SK-N-SH (cell line): ENCODE results near the gene CHD5. TPM values are rescaled to one million over a fixed set of nuclear protein-coding genes. Genes with fewer than 3 reads are reported as not detected.

Experiments
- CTCF ChIA-PET: fragments of 300-600, 350-600 bp; formaldehyde crosslinking; extraction: SDS; loops from one replicate; lab custom pipeline; 2021; lab: Yijun Ruan, JAX
- POLR2A ChIA-PET: fragments of 350-600 bp; sonication (Branson Sonifier 250); formaldehyde crosslinking; extraction: SDS; loops from one replicate; lab custom pipeline; 2020; ENCODE audit warnings: antibody characterized with exemption, inconsistent platforms; lab: Yijun Ruan, JAX
- DNase-seq: peaks from one replicate; pipeline ENCODE4 v3.0.0; 2012
- H2AFZ ChIP-seq: fragments of 200-600 bp; sonication (generic); 2 replicates; pipeline ENCODE4 v1.8.1; 2016; ENCODE audit warnings: antibody characterized with exemption, mild to moderate bottlenecking, low read depth
- H3F3A ChIP-seq: fragments of 200-600 bp; sonication (generic); replicated peaks from 2 replicates; pipeline ENCODE3; 2016; ENCODE audit warnings: antibody characterized with exemption, mild to moderate bottlenecking; ENCODE audit not compliant: insufficient read depth
- H3K27ac ChIP-seq, 2 experiments: fragments of 200-500 bp in 1 of 2; fragments of 200-600 bp in 1 of 2; sonication (Bioruptor generic) in 1 of 2; sonication (generic), shearing (Covaris generic) in 1 of 2; 2 replicates each; pipeline versions ENCODE4 v1.5.1 to v1.6.1; 2014 to 2016; ENCODE audit warnings: low read depth in 2 of 2, inconsistent platforms in 1 of 2, low read length in 1 of 2, mild to moderate bottlenecking in 1 of 2, mixed read lengths in 1 of 2
- H3K27me3 ChIP-seq: fragments of 200-600 bp; sonication (generic), shearing (Covaris generic); 2 replicates; pipeline ENCODE4 v1.6.1; 2016; ENCODE audit warnings: mixed run types; ENCODE audit not compliant: insufficient read depth
- H3K36me3 ChIP-seq, 2 experiments: fragments of 200-500 bp in 1 of 2; fragments of 200-600 bp in 1 of 2; sonication (Bioruptor generic) in 1 of 2; sonication (generic) in 1 of 2; replicated peaks in 1 of 2; 2 replicates each; pipeline versions ENCODE3 to v1.5.1; 2014 to 2016; ENCODE audit warnings: low read length in 1 of 2, mild to moderate bottlenecking in 1 of 2; ENCODE audit not compliant: insufficient read depth in 2 of 2, control insufficient read depth in 1 of 2
- H3K4me1 ChIP-seq, 2 experiments: fragments of 200-500 bp in 1 of 2; fragments of 200-600 bp in 1 of 2; sonication (Bioruptor generic) in 1 of 2; sonication (generic), shearing (Covaris generic) in 1 of 2; 2 replicates each; pipeline versions ENCODE4 v1.5.1 to v1.6.1; 2014 to 2016; ENCODE audit warnings: low read depth in 1 of 2, low read length in 1 of 2, mixed run types in 1 of 2; ENCODE audit not compliant: insufficient read depth in 2 of 2, control insufficient read depth in 1 of 2
- H3K4me2 ChIP-seq: fragments of 200-600 bp; sonication (generic), shearing (Covaris generic); 2 replicates; pipeline ENCODE4 v1.6.1; 2017; ENCODE audit warnings: mixed run types
- H3K4me3 ChIP-seq, 2 experiments: fragments of 200-500 bp in 1 of 2; fragments of 200-600 bp in 1 of 2; sonication (Bioruptor generic) in 1 of 2; sonication (generic), shearing (Covaris generic) in 1 of 2; 2 replicates each; pipeline versions ENCODE4 v1.5.1 to v1.8.1; 2014 to 2016; ENCODE audit warnings: low read depth in 2 of 2, inconsistent platforms in 1 of 2, low read length in 1 of 2, mild to moderate bottlenecking in 1 of 2, mixed read lengths in 1 of 2, moderate library complexity in 1 of 2
- H3K79me2 ChIP-seq: fragments of 200-600 bp; sonication (generic); 2 replicates; pipeline ENCODE4 v1.8.1; 2017; ENCODE audit warnings: mild to moderate bottlenecking; ENCODE audit not compliant: insufficient read depth
- H3K9ac ChIP-seq: fragments of 200-600 bp; sonication (generic); 2 replicates; pipeline ENCODE4 v1.6.1; 2017; ENCODE audit warnings: mixed run types
- H3K9me2 ChIP-seq: fragments of 200-600 bp; sonication (generic); 2 replicates; pipeline ENCODE4 v1.6.1; 2017; ENCODE audit warnings: mixed run types
- H3K9me3 ChIP-seq: fragments of 200-600 bp; sonication (generic); 2 replicates; pipeline ENCODE4 v1.6.1; 2017; ENCODE audit warnings: mixed run types, mild to moderate bottlenecking, moderate library complexity
- H4K20me1 ChIP-seq: fragments of 200-600 bp; sonication (generic); 2 replicates; pipeline ENCODE4 v1.6.1; 2017; ENCODE audit warnings: mild to moderate bottlenecking, mixed run types; ENCODE audit not compliant: insufficient read depth
- CHD2 ChIP-seq: fragments of 150-350 bp; IDR thresholded peaks from 2 replicates; pipeline ENCODE4 v1.6.1; 2018; ENCODE audit warnings: low read length; ENCODE audit not compliant: partially characterized antibody
- ELF1 ChIP-seq: IDR thresholded peaks from 2 replicates; pipeline ENCODE4 v1.4.0; 2012
- EZH2phosphoT487 ChIP-seq: fragments of 200-600 bp; sonication (generic); IDR thresholded peaks from 2 replicates; pipeline ENCODE4 v1.6.1; 2017; ENCODE audit warnings: low read depth, mixed run types, mild to moderate bottlenecking, antibody characterized with exemption, moderate library complexity, borderline replicate concordance
- FOSL2 ChIP-seq: IDR thresholded peaks from 2 replicates; pipeline ENCODE4 v1.4.0; 2012; ENCODE audit warnings: low read depth, mild to moderate bottlenecking, moderate library complexity, borderline replicate concordance
- GATA2 ChIP-seq: sonication (generic); formaldehyde crosslinking; IDR thresholded peaks from 2 replicates; pipeline ENCODE4 v1.5.0; 2020; ENCODE audit warnings: mild to moderate bottlenecking, missing genetic modification reagents
- JUND ChIP-seq: IDR thresholded peaks from 2 replicates; pipeline ENCODE4 v1.4.0; 2012
- MXI1 ChIP-seq: IDR thresholded peaks from 2 replicates; pipeline ENCODE4 v1.6.1; 2012; ENCODE audit warnings: mild to moderate bottlenecking, low read depth, low read length, improper control_type of control experiment
- RXRA ChIP-seq: IDR thresholded peaks from 2 replicates; pipeline ENCODE4 v1.4.0; 2012; ENCODE audit warnings: low read depth, mild to moderate bottlenecking, borderline replicate concordance
- SIN3A ChIP-seq: IDR thresholded peaks from 2 replicates; pipeline ENCODE4 v1.6.1; 2012; ENCODE audit warnings: low read depth, mild to moderate bottlenecking, low read length, moderate library complexity, borderline replicate concordance
- TCF12 ChIP-seq: IDR thresholded peaks from 2 replicates; pipeline ENCODE4 v1.4.0; 2012
- TEAD4 ChIP-seq: IDR thresholded peaks from 2 replicates; pipeline ENCODE4 v1.4.0; 2012; ENCODE audit warnings: mild to moderate bottlenecking, borderline replicate concordance; ENCODE audit not compliant: insufficient read depth
- WGBS: methylation state at CpG from one replicate; pipeline ENCODE4 v1.1.6; 2017; ENCODE audit warnings: low lambda C conversion rate; 5-methylcytosine and 5-hydroxymethylcytosine counted together
- polyA plus RNA-seq, 3 experiments: library from polyadenylated mRNA; depleted of rRNA; stranded (reverse); fragments of >200 nt; gene quantifications; 2 replicates each; pipeline ENCODE4 v1.2.3, GENCODE V29; 2012
- TF ChIP-seq, protein P1 (sequence below): IDR thresholded peaks from 2 replicates; pipeline ENCODE4 v1.4.0; 2012; ENCODE audit warnings: low read depth
- TF ChIP-seq, protein P2 (sequence below): fragments of 150-350 bp; IDR thresholded peaks from 2 replicates; pipeline ENCODE4 v1.6.1; 2016; ENCODE audit warnings: mild to moderate bottlenecking, low read depth, low read length
- TF ChIP-seq, protein P3 (sequence below): fragments of 150-350 bp; IDR thresholded peaks from 2 replicates; pipeline ENCODE4 v1.6.1; 2017; ENCODE audit warnings: antibody characterized with exemption, low read length, low read depth, borderline replicate concordance
- TF ChIP-seq, protein P4 (sequence below): IDR thresholded peaks from 2 replicates; pipeline ENCODE4 v1.4.0; 2012; ENCODE audit warnings: low read depth, borderline replicate concordance

CHD5 gene
- polyA plus RNA-seq, 1 of the 3 experiments (the other 2 are of a cell fraction) = 0.26 TPM

DNA sequence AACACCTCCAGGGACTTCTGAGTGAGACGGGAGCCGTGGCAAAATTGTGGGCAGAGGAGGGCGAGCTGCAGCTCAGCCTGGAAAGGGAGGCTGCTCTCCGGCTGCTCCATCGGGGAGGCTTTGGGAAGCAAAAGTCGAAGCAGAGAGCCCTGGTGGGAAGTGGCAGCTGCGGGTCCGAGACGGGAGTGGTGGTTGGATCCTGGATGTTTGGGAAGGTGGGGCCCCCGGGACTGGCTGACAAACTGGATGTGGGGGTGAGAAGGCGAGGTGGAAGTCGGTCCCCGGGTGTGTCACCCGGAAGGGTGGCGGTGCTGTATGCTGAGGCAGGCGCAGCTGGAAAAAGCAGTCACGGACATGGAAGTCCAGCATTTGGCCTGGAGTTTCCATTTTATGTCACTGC lies 82.3 kb downstream of the CHD5 start:
- no peak overlapping the region for H2AFZ ChIP-seq
- no peaks in the 10 kb centered on the region for H4K20me1 ChIP-seq
- H3K36me3 ChIP-seq = no peaks in the 10 kb centered on the region
- no peaks in the 10 kb centered on the region for H3F3A ChIP-seq
- peaks cover 0 to 5% of the 10 kb centered on the region in 2 experiments; a peak in 1 of 4 replicates for H3K4me1 ChIP-seq
- no peak overlapping the region for H3K27ac ChIP-seq
- no peaks in the 10 kb centered on the region for H3K9me3 ChIP-seq
- no peak overlapping the region for H3K4me3 ChIP-seq
- TF ChIP-seq, protein P1, sequence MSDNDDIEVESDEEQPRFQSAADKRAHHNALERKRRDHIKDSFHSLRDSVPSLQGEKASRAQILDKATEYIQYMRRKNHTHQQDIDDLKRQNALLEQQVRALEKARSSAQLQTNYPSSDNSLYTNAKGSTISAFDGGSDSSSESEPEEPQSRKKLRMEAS = no peak
- TF ChIP-seq, protein P2, sequence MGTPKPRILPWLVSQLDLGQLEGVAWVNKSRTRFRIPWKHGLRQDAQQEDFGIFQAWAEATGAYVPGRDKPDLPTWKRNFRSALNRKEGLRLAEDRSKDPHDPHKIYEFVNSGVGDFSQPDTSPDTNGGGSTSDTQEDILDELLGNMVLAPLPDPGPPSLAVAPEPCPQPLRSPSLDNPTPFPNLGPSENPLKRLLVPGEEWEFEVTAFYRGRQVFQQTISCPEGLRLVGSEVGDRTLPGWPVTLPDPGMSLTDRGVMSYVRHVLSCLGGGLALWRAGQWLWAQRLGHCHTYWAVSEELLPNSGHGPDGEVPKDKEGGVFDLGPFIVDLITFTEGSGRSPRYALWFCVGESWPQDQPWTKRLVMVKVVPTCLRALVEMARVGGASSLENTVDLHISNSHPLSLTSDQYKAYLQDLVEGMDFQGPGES = no peak
- TF ChIP-seq TEAD4 = no peak
- TF ChIP-seq ELF1 = no peak
- no peak for TF ChIP-seq TCF12
- no peak for TF ChIP-seq MXI1
- no peak for TF ChIP-seq GATA2 (CRISPR knock-in tag)
- TF ChIP-seq FOSL2 = no peak
- TF ChIP-seq, protein P3, sequence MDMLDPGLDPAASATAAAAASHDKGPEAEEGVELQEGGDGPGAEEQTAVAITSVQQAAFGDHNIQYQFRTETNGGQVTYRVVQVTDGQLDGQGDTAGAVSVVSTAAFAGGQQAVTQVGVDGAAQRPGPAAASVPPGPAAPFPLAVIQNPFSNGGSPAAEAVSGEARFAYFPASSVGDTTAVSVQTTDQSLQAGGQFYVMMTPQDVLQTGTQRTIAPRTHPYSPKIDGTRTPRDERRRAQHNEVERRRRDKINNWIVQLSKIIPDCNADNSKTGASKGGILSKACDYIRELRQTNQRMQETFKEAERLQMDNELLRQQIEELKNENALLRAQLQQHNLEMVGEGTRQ = no peak
- no peak for TF ChIP-seq JUND
- no peak for TF ChIP-seq SIN3A
- no peak for TF ChIP-seq EZH2phosphoT487
- TF ChIP-seq, protein P4, sequence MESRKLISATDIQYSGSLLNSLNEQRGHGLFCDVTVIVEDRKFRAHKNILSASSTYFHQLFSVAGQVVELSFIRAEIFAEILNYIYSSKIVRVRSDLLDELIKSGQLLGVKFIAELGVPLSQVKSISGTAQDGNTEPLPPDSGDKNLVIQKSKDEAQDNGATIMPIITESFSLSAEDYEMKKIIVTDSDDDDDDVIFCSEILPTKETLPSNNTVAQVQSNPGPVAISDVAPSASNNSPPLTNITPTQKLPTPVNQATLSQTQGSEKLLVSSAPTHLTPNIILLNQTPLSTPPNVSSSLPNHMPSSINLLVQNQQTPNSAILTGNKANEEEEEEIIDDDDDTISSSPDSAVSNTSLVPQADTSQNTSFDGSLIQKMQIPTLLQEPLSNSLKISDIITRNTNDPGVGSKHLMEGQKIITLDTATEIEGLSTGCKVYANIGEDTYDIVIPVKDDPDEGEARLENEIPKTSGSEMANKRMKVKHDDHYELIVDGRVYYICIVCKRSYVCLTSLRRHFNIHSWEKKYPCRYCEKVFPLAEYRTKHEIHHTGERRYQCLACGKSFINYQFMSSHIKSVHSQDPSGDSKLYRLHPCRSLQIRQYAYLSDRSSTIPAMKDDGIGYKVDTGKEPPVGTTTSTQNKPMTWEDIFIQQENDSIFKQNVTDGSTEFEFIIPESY = no peak
- DNase-seq = no peak
- H3K79me2 ChIP-seq = no peaks in the 10 kb centered on the region
- no peak overlapping the region for H3K9ac ChIP-seq
- ChIA-PET CTCF (interaction anchor here (0.8 to 5.7 kb wide), 6 partner anchors 9 to 74 kb away, joined by 3 to 38 read pairs (median 4); no protein-coding TSS in a partner anchor), POLR2A (no interaction called here)
- no peaks in the 10 kb centered on the region for H3K9me2 ChIP-seq
- no peaks in the 10 kb centered on the region for H3K27me3 ChIP-seq
- 76% methylated on average over 16 of the region's 17 CpGs for WGBS
- H3K4me2 ChIP-seq = no peak overlapping the region

DNA sequence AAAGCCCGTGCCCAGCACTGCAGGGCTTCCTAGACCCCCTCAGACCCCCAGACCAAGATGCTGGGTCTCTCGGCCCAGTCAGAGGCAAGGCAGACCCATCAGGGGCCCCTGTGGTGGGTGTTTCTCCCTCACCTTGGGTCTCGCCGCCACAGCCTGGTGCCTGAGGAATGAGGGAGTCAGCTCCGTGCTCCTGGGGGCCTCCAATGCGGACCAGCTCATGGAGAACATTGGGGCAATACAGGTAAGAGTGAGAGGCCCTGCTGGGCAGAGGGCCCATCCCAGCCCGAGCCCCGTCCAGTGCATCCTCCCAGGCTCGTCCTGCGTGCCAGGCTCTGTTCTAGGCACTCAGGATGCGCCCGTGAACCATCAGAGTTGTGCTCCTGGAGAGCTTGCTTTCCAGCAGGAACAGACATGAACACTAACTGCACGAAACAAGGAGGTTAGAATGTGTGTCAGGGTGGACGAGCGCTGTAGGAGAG lies 83.0 kb downstream of the CHD5 start:
- Histone ChIP-seq H3K9ac (no peak overlapping the region), H3K27ac (no peak overlapping the region), H3K36me3 (no peaks in the 10 kb centered on the region), H3K4me2 (no peak overlapping the region), H3K9me3 (no peaks in the 10 kb centered on the region), H4K20me1 (no peaks in the 10 kb centered on the region), H3K4me3 (no peak overlapping the region), H3K9me2 (no peaks in the 10 kb centered on the region), H3K79me2 (no peaks in the 10 kb centered on the region), H3F3A (no peaks in the 10 kb centered on the region), H3K4me1 (peaks cover 0 to 5% of the 10 kb centered on the region in 2 experiments; a peak in 1 of 4 replicates), H2AFZ (no peak overlapping the region), H3K27me3 (no peaks in the 10 kb centered on the region)
- no peak for DNase-seq
- 63% methylated on average over 10 of the region's 15 CpGs for WGBS
- POLR2A ChIA-PET = no interaction called here
- CTCF ChIA-PET = interaction anchor here (0.8 to 5.7 kb wide), 7 partner anchors 9 to 74 kb away, joined by 3 to 38 read pairs (median 4); no protein-coding TSS in a partner anchor
- TF ChIP-seq RXRA = no peak
- no peak for TF ChIP-seq CHD2
